ENCODE data around the gene COL1A1. TPM values are rescaled to one million over a fixed set of nuclear protein-coding genes. Genes with fewer than 3 reads are reported as not detected.

Gene COL1A1
- 6.3 and 7.1 TPM in 2 replicates for total RNA-seq

DNA sequence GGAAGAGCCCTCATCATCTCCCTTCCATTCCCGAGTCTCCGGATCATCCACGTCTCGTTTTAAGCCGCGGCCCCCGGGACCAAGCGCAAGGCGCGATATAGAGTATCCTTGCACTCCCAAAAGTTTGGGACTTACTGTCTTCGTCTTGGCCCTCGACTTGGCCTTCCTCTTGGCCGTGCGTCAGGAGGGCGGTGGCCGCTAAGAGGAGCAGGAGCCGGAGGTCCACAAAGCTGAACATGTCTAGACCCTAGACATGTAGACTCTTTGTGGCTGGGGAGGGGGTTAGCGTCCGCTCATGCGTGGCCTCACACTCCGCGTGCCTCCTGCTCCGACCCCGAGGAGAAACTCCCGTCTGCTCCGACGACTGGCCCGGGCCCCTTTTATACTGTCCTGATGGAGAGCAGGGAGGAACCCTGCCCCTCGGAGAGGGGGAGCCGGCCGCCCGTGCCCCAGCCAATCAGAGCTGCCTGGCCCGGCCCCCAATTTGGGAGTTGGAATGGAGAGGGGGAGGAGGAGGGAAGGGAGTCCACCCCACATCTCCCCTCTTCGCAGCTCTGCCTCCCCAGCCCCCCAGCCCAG is at the start of gene COL1A1:
TSS of gene COL1A1 (minus strand) at position 356 of the 579 bp plus-strand sequence. CDS start at position 238, 118 bp downstream.

DNA sequence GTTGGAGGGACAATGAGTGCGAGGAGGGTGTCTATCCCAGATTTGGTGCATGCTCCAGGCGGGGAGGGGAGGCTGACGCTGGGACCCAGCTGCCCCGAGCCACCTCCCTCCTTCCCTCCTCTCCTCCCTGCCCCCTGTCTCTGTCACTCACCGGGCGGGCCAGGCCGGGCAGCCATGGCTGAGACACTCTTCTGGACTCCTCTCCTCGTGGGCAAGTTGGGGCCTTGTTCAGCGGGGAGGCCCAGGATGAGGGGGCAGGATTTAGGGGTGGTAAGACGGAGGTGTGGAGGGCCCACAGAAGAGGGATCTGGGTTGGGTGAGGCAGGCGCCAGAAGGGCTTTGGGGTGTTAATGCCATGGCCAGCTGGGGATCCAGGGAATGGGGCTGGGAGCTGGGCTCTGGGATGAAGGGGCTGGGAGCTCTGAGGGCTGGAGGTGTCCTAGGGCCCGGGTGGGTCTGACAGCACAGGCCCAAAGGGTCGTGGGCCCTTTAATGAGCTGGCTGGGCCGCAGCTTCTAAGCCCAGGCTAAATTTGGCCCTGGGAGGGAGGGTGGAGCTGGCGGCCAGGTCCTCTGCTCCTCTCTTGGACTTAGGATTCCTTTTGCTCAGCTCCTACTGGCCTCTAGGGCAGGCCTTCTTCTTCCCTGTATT is 35.4 kb downstream of the COL1A1 start, which contains the start of gene SGCA:
TSS of gene SGCA (plus strand) at position 139 of the 651 bp plus-strand sequence. CDS start at position 175, 36 bp downstream.

DNA sequence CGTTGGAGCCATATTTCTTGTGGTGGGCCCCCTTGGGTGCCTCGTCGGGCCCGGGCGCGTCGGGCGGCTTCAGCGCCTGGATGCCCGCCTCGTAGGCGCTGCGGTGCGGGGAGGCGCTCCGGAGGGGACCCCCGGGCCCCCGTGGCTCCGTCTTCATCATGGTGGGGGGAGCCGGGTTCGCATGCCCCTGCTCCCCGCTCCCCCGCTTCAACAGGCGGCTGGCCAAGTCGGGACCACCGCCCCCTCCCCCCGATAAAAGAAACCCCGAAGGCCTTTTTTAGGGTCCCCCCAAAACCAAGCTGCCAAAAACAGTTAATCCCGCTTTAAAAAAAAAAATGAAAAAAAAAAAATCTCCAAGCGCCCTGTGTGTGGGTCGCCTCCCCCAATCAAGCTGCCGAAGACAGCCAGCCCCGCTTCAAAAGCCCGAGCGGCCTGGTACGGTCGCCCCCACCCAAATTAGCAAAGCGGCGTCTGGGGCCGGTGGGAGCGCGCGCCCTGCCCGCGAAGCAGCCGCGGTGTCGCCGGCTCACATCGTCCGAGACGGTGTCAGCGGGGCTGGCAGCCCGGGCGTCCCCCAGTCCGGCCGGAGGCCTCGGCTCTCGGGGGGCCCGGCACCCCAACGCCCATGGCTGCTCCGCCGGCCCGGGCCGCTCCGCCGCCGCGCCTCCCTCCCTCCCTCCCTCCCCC is 50.9 kb downstream of the COL1A1 start, which contains the start of gene PPP1R9B:
TSS of gene PPP1R9B (minus strand) at position 324 of the 687 bp plus-strand sequence. CDS start at position 160, 164 bp downstream.

Other genes with a start within 250 kb of the COL1A1 start
- gene DLX4, start 232.4 kb downstream of the COL1A1 start, total RNA-seq = not detected in 2 replicates
- not detected in 2 replicates for gene DLX3, start 206.4 kb downstream of the COL1A1 start, total RNA-seq
- 144 and 164 TPM in 2 replicates for gene ITGA3, start 145.5 kb downstream of the COL1A1 start, total RNA-seq
- 9.1 and 12.8 TPM in 2 replicates for gene PDK2, start 106.3 kb downstream of the COL1A1 start, total RNA-seq
- gene SAMD14, start 71.5 kb downstream of the COL1A1 start, total RNA-seq = 3.5 and 5.7 TPM in 2 replicates
- 26.6 and 29.7 TPM in 2 replicates for gene PPP1R9B, start 51.0 kb downstream of the COL1A1 start, total RNA-seq
- gene SGCA, start 35.6 kb downstream of the COL1A1 start, total RNA-seq = not detected in 2 replicates
- 0.05 and 0.07 TPM in 2 replicates for gene TMEM92, start 72.8 kb upstream of the COL1A1 start, total RNA-seq
- gene XYLT2, start 144.5 kb upstream of the COL1A1 start, total RNA-seq = 33.5 and 38.4 TPM in 2 replicates
- 88.2 and 110 TPM in 2 replicates for gene MRPL27, start 171.6 kb upstream of the COL1A1 start, total RNA-seq
- gene EME1, start 171.6 kb upstream of the COL1A1 start, total RNA-seq = 4.9 and 8.3 TPM in 2 replicates
- gene LRRC59, start 195.9 kb upstream of the COL1A1 start, total RNA-seq = 212 and 225 TPM in 2 replicates
- 11.0 and 15.7 TPM in 2 replicates for gene ACSF2, start 224.6 kb upstream of the COL1A1 start, total RNA-seq